Dermis microvascular lymphatic vessel endothelial cell (primary cell): Measurements from ENCODE around the gene TNRC6B. TPM values are rescaled to one million over a fixed set of nuclear protein-coding genes. Genes with fewer than 3 reads are reported as not detected.
"Not testable (repeated sequence)": the region's sequence is repeated elsewhere in the genome, so short reads cannot be mapped to it uniquely, and the experiment has no call there.

Source experiments
- DNase-seq, 2 donors: peaks; one replicate each; pipeline versions ENCODE4 v3.0.0 to v3.0.0-alpha.2; 2010; ENCODE audit warnings: low read depth in 2 of 2
- total RNA-seq: library from RNA; depleted of rRNA; stranded (reverse); fragments of >200 nt; gene quantifications from 2 replicates; pipeline ENCODE4 v1.2.1, GENCODE V29; 2014

The TNRC6B gene
- total RNA-seq: 12.6 and 16.7 TPM in 2 replicates

DNA sequence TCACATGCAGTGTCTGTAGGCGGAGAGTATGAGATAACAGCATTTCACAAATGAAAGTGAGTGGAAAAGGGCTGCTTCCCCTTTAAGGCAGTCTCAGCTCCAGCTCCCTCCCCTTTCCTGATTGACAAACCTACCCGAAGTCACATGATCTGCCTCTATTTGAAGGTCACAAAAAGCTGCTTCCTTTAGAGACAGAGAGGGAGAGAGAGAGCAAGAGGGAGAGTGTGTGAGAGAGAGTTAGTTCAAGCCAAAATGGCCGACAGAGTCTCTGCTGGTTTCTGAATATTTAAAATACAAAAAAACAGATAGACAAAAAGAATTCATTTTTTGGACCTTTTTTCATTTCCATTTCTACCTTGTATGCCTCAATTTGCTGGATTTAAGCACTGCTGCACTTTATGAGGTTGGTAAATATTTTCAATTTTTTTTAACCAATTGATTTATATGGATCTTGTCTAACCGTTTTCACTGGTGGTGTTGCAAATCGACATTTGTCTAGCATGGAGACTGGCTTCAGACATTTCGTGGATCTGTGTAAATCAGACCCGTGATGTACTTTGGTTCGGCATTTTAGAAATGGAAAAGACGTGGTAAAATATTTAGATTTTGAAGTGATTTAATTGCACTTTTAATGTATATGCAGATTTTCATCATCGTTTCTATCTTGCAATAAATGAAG is at the start of gene TNRC6B:
TNRC6B (plus strand) TSS at position 188 of the 679 bp plus-strand sequence; CDS start at position 399, 211 bp downstream.
- DNase-seq: peak; percentile 97 to 98

DNA sequence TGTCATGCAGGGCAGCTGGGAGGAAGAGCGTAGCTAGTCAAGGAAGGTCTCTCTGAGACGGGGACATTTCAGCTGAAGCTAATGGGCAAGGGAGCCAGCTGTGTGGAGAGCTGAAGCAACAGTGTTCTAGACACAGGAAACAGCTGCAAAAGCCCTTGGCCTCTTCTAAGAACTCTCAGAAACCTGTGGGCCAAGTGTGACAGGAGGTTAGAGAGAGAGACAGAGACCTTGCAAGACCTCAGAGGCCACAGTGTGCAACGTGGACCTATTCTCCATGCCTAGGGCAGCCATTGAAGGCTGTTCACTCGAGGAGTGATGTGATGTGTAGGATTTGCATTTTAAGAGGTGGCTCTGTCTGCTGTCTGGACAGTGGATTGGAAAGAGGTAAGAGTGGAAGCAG is 48.7 kb upstream of the TNRC6B start:
- DNase-seq: peak in 1 of 2 donors; percentile 10

DNA sequence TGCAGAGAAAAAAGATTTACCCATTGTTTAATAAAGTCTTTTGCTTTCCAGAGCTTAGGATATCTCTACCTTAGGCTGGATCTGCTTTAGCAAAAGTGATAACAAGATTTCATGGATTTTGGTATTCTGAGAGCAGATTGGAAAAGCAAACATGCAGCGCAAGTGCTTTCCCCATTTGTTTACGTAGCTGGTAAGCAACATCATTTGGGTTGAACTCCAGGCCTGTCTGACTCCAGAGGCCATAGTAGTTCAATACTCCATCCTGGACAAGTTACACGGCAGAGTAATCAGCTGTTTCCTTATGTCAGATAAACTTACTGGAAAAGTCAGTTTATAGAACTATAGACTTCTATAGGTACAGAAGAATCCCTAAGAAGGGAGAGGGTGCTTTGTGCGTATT is 40.6 kb upstream of the TNRC6B start:
- DNase-seq: no peak

DNA sequence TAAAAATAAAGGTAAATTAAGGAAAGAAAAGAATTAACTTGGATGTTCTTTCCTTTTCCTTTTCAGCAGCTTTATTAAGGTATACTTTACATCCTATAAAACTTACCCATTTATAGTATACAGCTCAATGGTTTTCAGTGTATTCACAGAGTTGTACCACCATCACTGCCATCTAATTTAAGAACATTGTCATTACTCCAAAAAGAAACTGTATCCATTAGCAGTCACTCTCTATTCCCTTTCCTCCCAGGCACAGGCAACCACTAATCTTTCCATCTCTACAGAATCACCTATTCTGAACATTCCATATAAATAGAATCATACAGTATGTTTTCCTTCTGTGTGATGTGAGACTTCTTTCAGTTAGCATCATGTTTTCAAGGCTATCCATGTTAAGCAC is 38.9 kb upstream of the TNRC6B start:
- DNase-seq: no peak

GRCh38 chr22:40147388-40148176 is 30.1 kb upstream of the TNRC6B start:
- no peak for DNase-seq

- DNase-seq: no peak
Measured at GRCh38 chr22:40153192-40153591, 24.5 kb upstream of the TNRC6B start.

GRCh38 chr22:40153705-40154104 is 24.0 kb upstream of the TNRC6B start:
- DNase-seq: no peak

DNA sequence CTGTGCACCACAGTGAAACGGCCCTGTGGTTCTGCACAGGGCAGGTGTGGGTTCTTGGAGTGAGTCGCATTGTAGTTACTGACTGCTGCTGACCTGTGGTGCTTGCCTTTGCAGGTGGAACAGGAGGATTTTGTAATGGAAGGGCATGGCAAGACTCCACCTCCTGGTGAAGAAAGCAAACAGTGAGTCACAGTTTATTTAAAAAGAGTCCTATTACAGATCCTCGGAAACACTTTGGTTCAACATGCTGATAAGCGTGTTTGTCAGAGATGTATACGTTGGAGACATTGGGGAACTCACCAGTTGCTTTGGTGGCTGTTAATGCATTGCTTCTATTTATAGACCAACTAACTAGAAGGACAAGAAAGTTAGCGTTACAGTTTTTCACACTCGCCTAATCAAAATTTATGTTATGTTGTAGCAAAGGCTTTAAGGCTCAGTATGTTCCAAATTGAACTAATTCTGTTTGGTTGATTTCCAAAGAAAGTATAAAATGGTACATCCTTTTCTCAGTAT is 21.7 kb upstream of the TNRC6B start:
- DNase-seq: peak in 1 of 2 donors; percentile 58

DNA sequence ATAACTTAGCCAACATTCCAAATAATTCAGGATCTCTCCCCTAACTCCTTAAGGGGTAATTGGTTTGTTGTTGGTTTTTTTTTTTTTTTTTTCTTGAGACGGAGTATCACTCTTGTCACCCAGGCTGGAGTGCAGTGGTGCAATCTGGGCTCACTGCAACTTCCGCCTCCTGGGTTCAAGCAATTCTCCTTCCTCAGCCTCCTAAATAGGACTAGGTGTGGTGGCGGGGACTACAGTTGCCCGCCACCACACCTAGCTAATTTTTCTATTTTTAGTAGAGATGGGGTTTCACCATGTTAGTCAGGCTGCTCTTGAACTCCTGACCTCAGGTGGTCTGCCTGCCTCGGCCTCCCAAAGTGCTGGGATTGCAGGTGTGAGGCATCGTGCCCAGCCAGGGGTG is 21.0 kb upstream of the TNRC6B start:
- DNase-seq: not testable (repeated sequence)

- no peak for DNase-seq
Measured at GRCh38 chr22:40157330-40157945, 20.3 kb upstream of the TNRC6B start.

- no peak for DNase-seq
Measured at GRCh38 chr22:40161194-40161593, 16.5 kb upstream of the TNRC6B start.

DNA sequence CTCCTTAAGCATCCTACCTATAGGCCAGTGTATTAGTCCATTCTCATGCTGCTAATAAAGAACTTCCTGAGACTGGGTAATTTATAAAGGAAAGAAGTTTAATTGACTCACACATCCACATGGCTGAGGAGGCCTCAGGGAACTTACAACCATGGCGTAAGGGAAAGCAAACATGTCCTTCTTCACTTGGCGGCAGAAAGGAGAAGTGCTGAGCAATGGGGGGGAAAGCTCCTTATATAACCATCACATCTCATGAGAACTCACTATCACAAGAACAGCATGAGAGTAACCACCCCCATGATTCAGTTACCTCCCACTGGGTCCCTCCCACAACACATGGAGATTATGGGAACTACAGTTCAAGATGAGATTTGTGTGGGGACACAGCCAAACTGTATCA is 12.2 kb upstream of the TNRC6B start:
- DNase-seq: not testable (repeated sequence)

GRCh38 chr22:40175611-40176244 is 2.0 kb upstream of the TNRC6B start:
- DNase-seq: peak in 1 of 2 donors; percentile 23

DNA sequence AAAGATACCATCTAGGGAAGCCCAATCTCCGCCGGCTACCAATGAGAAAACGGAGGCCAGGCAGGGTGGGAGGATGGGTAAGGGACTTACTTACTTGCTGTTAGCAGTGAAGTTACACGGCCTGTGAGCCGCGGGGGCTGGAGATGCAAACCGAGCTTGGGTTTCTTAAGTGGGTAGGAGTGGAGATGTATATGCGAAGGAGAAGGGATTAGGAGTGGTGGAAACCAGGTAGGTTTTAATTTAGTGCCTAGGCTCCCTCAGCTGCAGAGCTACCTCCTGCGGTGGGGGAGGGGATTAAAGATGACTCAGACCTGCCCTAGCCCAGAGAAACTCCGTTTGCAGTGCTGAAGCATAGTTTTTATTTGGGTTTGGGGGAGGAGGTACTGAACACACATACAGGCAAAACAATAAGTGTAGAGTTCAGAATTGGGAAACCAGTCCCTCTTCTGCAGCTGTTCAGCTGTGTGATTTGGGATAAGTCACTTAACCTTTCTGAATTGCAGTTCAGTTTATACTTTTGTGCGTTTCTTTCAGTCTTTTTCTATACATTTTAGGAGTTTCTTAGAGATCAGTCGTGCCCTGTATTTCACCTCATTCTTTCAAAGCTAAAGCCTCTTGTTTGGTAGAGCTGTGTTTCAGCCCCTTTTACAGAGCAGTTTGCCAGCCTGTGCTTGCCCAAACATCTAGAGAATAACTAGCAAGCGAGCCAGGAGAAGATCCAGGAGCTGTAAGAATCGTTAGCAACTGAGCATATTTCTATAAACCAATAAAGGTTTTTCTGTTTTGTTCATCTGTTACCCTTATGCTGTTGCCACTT is 596 bp upstream of the TNRC6B start:
- peak in 1 of 2 donors; percentile 65 for DNase-seq

DNA sequence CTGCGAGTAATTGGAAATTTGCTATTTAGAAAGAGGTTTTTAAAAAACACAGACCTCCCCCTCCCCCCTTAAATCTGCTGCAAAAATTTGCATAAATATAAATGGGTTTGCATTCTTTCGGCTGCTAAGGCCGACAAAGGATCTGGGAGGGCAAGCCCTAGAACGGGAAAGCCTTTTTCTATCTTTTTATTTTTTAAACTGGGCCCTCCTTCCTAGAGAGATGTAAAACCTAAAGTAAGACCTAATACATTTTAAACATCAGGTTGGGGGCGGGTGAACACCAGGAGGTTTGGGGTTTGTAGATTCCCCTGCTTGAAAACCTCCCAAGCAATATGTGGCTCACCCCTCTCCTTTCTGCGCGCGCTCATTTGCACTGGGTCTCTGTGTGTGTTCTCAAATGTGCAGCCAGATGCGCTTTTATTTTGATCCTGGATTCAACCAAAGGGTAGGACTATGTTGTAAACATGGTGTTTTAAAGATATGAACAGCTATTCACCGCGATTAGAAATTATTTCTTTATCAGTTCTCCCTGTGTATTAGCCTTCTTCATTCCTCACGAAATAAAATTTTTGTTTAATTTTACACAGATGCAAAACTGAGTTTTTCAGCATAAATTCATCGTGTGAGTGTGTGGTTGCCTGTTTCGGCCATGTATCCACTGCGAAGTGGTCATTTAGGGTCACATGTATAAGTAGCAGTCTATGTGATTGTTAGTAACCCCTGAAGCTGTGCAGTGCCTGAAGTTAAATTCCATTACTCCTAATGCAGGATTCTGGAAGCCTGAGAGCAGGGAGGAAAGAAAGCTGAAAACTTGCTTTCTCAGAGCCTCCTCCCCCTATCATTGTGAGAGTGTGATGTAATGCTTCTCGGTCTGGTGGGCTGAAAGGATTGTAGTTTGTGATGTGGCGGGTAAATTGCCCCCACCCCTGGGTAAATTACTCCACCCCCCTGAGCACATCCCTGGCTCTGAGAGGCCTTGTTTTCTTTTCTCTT is 988 bp downstream of the TNRC6B start:
- peak in 1 of 2 donors; percentile 64 for DNase-seq

DNA sequence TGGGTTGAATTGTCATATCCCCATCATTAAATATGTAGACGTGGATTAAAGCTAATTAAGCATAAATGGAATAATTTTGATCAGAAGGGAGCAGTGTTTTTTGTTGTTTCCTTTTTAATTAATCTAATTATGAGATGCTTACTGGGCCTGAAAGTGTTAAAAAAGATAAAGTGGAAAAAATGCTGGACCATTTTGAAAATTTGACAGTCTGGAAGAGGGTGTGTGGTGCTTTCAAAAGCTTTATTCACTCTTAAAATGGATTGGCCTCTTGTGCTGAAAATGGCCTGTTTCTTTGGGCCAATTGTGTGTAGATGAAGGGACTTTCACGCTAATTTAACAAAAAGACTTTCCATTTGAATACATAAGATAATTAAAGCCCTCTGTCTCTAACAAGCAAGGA is 1.8 kb downstream of the TNRC6B start:
- DNase-seq: no peak

DNA sequence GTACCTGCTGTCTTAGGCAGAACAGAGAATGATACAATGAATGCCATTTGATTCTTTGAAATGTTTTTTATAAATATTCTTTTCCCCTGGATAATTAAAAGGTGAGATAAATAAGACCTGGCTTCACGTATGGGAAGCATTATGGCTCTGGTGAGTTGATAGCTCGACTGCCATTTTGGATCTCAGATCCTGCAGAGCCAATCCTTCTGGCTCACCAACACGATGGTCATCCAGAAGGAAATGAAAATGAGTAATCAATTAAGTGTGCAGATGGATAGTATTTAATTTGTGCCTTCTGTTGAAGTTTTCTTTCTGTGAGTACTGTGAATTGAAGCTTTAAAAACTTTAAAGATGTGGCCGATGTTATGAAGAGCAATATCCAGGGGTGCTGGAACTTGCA is 2.7 kb downstream of the TNRC6B start:
- DNase-seq: no peak

- DNase-seq: no peak
Measured at GRCh38 chr22:40181323-40181722, 3.6 kb downstream of the TNRC6B start.

DNA sequence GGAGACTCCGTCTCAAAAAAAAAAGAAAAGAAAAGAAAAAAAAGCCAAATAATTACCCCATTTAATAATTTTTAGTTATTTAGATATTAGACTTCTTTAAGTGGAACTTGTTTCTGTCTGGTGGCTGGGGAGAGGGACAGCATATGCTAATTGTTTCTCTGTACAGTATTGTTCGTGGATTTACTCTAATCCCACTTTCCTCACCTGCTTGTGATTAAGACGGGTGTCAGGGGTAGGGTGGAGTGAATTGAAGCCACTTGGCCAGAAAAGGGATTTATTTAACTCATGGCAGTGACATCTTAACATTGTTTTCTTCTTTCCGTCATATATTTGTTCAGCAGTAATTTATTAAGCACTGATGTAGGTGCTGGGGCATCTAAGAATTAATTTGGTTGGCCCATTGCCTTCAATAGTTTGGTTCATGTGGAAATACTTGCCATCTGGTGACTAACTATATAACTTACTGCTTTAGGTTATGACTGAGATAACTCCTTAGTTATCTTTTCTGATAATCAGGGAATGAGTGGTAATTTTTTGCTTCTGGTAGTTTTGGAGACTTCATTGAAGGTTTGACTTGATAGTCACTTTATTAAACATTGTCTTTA is 4.6 kb downstream of the TNRC6B start:
- DNase-seq: no peak
